Esophagus squamous epithelium (tissue), 4 donors: ENCODE measurements around the gene BOD1.

Experiments
- CTCF ChIP-seq, 6 experiments: fragments of 450-650 bp in 4 of 6; fragments of 200-600 bp in 2 of 6; sonication (generic) in 2 of 6; IDR thresholded peaks; one replicate each; pipeline ENCODE4 v1.5.1; 2016 to 2019; ENCODE audit warnings: antibody characterized with exemption in 6 of 6, mild to moderate bottlenecking in 4 of 6, moderate library complexity in 4 of 6
- POLR2A ChIP-seq, 4 donors: fragments of 450-650 bp; IDR thresholded peaks; one replicate each; pipeline ENCODE4 v1.6.1; 2017; ENCODE audit warnings: antibody characterized with exemption in 4 of 4, mild to moderate bottlenecking in 4 of 4, moderate library complexity in 3 of 4

DNA sequence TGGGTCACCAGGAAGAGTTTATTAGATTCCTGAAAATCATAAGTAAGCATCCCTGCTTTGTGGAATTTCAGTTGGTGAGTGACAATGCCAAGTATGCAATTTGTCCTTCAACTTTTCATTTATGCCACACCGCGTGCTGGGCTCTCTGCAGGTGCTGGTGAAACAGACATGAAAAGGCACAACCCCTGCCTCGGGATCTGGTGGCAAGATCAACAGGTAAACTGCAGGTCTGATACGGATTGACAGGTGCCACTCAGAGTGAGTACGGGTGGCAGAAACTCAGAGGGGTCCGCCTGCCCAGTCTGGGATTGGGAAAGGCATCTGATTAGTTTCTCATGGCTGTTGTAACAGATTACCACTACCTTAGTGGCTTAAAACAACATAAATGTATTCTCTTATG is 40.5 kb downstream of the BOD1 start:
- TF ChIP-seq CTCF (IDR thresholded peaks at IDR 0.05) (no peak), POLR2A (IDR thresholded peaks at IDR 0.05) (no peak)
